Parathyroid adenoma (tissue), 2 donors: ENCODE results near the gene FNDC3B.

Source experiments
- H2AFZ ChIP-seq: fragments of 300-600 bp; sonication (generic); one replicate; pipeline ENCODE4 v1.7.0; 2017; ENCODE audit warnings: antibody characterized with exemption, mild to moderate bottlenecking
- H3K27ac ChIP-seq: fragments of 300-600 bp; sonication (generic); one replicate; pipeline ENCODE4 v1.7.0; 2017
- H3K27me3 ChIP-seq: fragments of 300-600 bp; sonication (generic); one replicate; pipeline ENCODE4 v1.7.0; 2017; ENCODE audit warnings: low read length; ENCODE audit not compliant: control insufficient read depth, insufficient read depth
- H3K36me3 ChIP-seq: fragments of 300-600 bp; sonication (generic); one replicate; pipeline ENCODE4 v1.7.0; 2017; ENCODE audit warnings: low read length; ENCODE audit not compliant: control insufficient read depth, insufficient read depth
- H3K4me1 ChIP-seq: fragments of 300-600 bp; sonication (generic); one replicate; pipeline ENCODE4 v1.7.0; 2017; ENCODE audit warnings: control low read depth
- H3K4me2 ChIP-seq: fragments of 300-600 bp; sonication (generic); one replicate; pipeline ENCODE4 v1.7.0; 2017; ENCODE audit warnings: low read length
- H3K4me3 ChIP-seq: fragments of 300-600 bp; sonication (generic); one replicate; pipeline ENCODE4 v1.7.0; 2017; ENCODE audit warnings: low read depth, low read length
- H3K79me2 ChIP-seq: fragments of 300-600 bp; sonication (generic); one replicate; pipeline ENCODE4 v1.7.0; 2017; ENCODE audit warnings: control low read depth
- H3K9ac ChIP-seq: fragments of 300-600 bp; sonication (generic); one replicate; pipeline ENCODE4 v1.7.0; 2017; ENCODE audit warnings: mild to moderate bottlenecking
- H3K9me3 ChIP-seq: fragments of 300-600 bp; sonication (generic); one replicate; pipeline ENCODE4 v1.7.0; 2017; ENCODE audit warnings: low read length; ENCODE audit not compliant: control insufficient read depth
- CTCF ChIP-seq: fragments of 300-600 bp; sonication (generic); IDR thresholded peaks from one replicate; pipeline ENCODE4 v1.7.0; 2017; ENCODE audit warnings: antibody characterized with exemption, mild to moderate bottlenecking
- donor health status: primary hyperparathyroidism.

Gene FNDC3B

GRCh38 chr3:172201136-172201869, 161.9 kb downstream of the FNDC3B start:
- no peak overlapping the region for H3K4me3 ChIP-seq
- H3K79me2 ChIP-seq: peaks cover 29% of the 10 kb centered on the region
- H3K4me2 ChIP-seq: peak overlapping the region; percentile 10
- peak overlapping the region; percentile 48 for H3K27ac ChIP-seq
- H3K9me3 ChIP-seq: no peaks in the 10 kb centered on the region
- H3K36me3 ChIP-seq: no peaks in the 10 kb centered on the region
- H3K4me1 ChIP-seq: peaks cover 14% of the 10 kb centered on the region
- no peak overlapping the region for H3K9ac ChIP-seq
- H2AFZ ChIP-seq: peak overlapping the region; percentile 13
- no peaks in the 10 kb centered on the region for H3K27me3 ChIP-seq
- TF ChIP-seq CTCF: no peak

GRCh38 chr3:172201870-172202236, 162.5 kb downstream of the FNDC3B start:
- Histone ChIP-seq H3K79me2 (peaks cover 25% of the 10 kb centered on the region), H3K4me2 (no peak overlapping the region), H3K9me3 (no peaks in the 10 kb centered on the region), H3K36me3 (no peaks in the 10 kb centered on the region), H3K27me3 (no peaks in the 10 kb centered on the region), H2AFZ (no peak overlapping the region), H3K4me1 (peaks cover 14% of the 10 kb centered on the region), H3K9ac (no peak overlapping the region), H3K4me3 (no peak overlapping the region), H3K27ac (peak overlapping the region; percentile 48)
- TF ChIP-seq CTCF: no peak

GRCh38 chr3:172202797-172203196, 163.4 kb downstream of the FNDC3B start:
- no peak overlapping the region for H3K4me2 ChIP-seq
- H3K9ac ChIP-seq: no peak overlapping the region
- no peak overlapping the region for H3K27ac ChIP-seq
- H2AFZ ChIP-seq: no peak overlapping the region
- no peaks in the 10 kb centered on the region for H3K27me3 ChIP-seq
- no peaks in the 10 kb centered on the region for H3K36me3 ChIP-seq
- H3K4me1 ChIP-seq: peaks cover 14% of the 10 kb centered on the region
- TF ChIP-seq CTCF: no peak
- H3K4me3 ChIP-seq: no peak overlapping the region
- H3K79me2 ChIP-seq: peaks cover 21% of the 10 kb centered on the region
- H3K9me3 ChIP-seq: no peaks in the 10 kb centered on the region

- Histone ChIP-seq H3K27me3 (no peaks in the 10 kb centered on the region), H3K4me3 (no peak overlapping the region), H3K4me1 (peaks cover 14% of the 10 kb centered on the region), H2AFZ (no peak overlapping the region), H3K36me3 (no peaks in the 10 kb centered on the region), H3K9ac (no peak overlapping the region), H3K9me3 (no peaks in the 10 kb centered on the region), H3K79me2 (peaks cover 20% of the 10 kb centered on the region), H3K27ac (no peak overlapping the region), H3K4me2 (no peak overlapping the region)
- no peak for TF ChIP-seq CTCF
These were observed 164.3 kb downstream of the FNDC3B start for GRCh38 chr3:172203522-172204258.
